Measurements from ENCODE around the gene SRGN.

DNA sequence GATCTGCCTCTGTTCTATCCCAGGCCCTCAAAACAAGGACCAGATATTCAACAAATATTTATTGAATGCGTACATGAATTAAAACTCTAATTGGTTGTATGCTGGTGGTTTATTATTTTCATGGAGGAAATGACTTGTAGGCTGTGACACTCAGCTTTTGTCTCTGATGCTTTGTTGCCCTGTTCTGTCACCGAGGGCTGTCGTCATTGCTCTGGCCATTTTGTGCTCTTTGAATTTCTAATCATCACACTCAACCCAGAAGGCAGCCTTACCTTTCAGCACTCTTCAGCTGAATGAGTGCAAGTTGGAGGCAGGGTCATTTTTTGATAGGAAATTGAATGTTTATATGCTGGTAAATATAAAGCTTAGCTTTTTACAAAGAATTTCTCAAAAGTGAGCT is 14.5 kb downstream of the SRGN start:
- TF ChIP-seq, protein P1, sequence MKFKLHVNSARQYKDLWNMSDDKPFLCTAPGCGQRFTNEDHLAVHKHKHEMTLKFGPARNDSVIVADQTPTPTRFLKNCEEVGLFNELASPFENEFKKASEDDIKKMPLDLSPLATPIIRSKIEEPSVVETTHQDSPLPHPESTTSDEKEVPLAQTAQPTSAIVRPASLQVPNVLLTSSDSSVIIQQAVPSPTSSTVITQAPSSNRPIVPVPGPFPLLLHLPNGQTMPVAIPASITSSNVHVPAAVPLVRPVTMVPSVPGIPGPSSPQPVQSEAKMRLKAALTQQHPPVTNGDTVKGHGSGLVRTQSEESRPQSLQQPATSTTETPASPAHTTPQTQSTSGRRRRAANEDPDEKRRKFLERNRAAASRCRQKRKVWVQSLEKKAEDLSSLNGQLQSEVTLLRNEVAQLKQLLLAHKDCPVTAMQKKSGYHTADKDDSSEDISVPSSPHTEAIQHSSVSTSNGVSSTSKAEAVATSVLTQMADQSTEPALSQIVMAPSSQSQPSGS (IDR thresholded peaks at IDR 0.05; ENCODE audit: low read length): no peak
- TF ChIP-seq RNF2 (IDR thresholded peaks at IDR 0.05; ENCODE audit: borderline replicate concordance, low read depth, low read length, missing control alignments, poor library complexity, severe bottlenecking) (no peak), FOSL1 (IDR thresholded peaks at IDR 0.05; ENCODE audit: insufficient read depth, low read depth, low read length) (no peak), EP300 (IDR thresholded peaks at IDR 0.05; ENCODE audit: borderline replicate concordance in 1 of 2, low read depth in 2 of 2, low read length in 2 of 2) (no peak)
- TF ChIP-seq, protein P2, sequence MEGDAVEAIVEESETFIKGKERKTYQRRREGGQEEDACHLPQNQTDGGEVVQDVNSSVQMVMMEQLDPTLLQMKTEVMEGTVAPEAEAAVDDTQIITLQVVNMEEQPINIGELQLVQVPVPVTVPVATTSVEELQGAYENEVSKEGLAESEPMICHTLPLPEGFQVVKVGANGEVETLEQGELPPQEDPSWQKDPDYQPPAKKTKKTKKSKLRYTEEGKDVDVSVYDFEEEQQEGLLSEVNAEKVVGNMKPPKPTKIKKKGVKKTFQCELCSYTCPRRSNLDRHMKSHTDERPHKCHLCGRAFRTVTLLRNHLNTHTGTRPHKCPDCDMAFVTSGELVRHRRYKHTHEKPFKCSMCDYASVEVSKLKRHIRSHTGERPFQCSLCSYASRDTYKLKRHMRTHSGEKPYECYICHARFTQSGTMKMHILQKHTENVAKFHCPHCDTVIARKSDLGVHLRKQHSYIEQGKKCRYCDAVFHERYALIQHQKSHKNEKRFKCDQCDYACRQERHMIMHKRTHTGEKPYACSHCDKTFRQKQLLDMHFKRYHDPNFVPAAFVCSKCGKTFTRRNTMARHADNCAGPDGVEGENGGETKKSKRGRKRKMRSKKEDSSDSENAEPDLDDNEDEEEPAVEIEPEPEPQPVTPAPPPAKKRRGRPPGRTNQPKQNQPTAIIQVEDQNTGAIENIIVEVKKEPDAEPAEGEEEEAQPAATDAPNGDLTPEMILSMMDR (IDR thresholded peaks at IDR 0.05; ENCODE audit: control extremely low read depth in 1 of 3, insufficient read depth in 1 of 3, low read depth in 1 of 3, low read length in 3 of 3): no peak
